Keratinocyte (primary cell): Measurements from ENCODE around the gene RFC1. TPM values are rescaled to one million over a fixed set of nuclear protein-coding genes. Genes with fewer than 3 reads are reported as not detected.

Experiments
- DNase-seq: peaks from one replicate; pipeline ENCODE4 v3.0.0-alpha.2; 2011; ENCODE audit warnings: low read depth, missing footprints, low spot score
- FAIRE-seq: peaks from 2 replicates; lab custom pipeline; 2011; peaks lifted over from hg19 to GRCh38; lab: Jason Lieb, UNC
- H2AFZ ChIP-seq: 2 replicates; pipeline ENCODE4 v1.6.0; 2012; ENCODE audit warnings: low read length, control low read depth, inconsistent platforms; ENCODE audit not compliant: control insufficient read depth
- H3K27ac ChIP-seq: 2 replicates; pipeline ENCODE4 v1.5.1; 2011; ENCODE audit warnings: low read length; ENCODE audit not compliant: control insufficient read depth, insufficient read depth
- H3K27me3 ChIP-seq: 3 replicates; pipeline ENCODE4 v1.6.0; 2011; ENCODE audit warnings: low read length; ENCODE audit not compliant: control insufficient read depth, insufficient read depth; ENCODE audit errors: extremely low read depth
- H3K36me3 ChIP-seq, 2 experiments: 2 replicates in 1 of 2; 3 replicates in 1 of 2; pipeline ENCODE4 v1.5.1; 2011; ENCODE audit warnings: low read length in 2 of 2, mild to moderate bottlenecking in 1 of 2; ENCODE audit not compliant: control insufficient read depth in 2 of 2, insufficient read depth in 2 of 2; ENCODE audit errors: extremely low read depth in 1 of 2
- H3K4me1 ChIP-seq: 3 replicates; pipeline ENCODE4 v1.5.1; 2011; ENCODE audit warnings: low read length; ENCODE audit not compliant: control insufficient read depth, insufficient read depth; ENCODE audit errors: extremely low read depth
- H3K4me2 ChIP-seq: 3 replicates; pipeline ENCODE4 v1.6.0; 2011; ENCODE audit warnings: low read depth, low read length; ENCODE audit not compliant: control insufficient read depth, insufficient read depth; ENCODE audit errors: extremely low read depth
- H3K4me3 ChIP-seq, 3 experiments: fragments of 200-600 bp in 1 of 3; sonication (generic) in 1 of 3; 2 replicates in 2 of 3; 3 replicates in 1 of 3; pipeline ENCODE4 v1.5.1; 2011 to 2016; ENCODE audit warnings: low read length in 3 of 3, mild to moderate bottlenecking in 3 of 3, control low read depth in 2 of 3, inconsistent platforms in 1 of 3, low read depth in 1 of 3, mixed read lengths in 1 of 3, mixed run types in 1 of 3, moderate library complexity in 1 of 3; ENCODE audit not compliant: control insufficient read depth in 2 of 3, insufficient read depth in 2 of 3; ENCODE audit errors: extremely low read depth in 1 of 3
- H3K79me2 ChIP-seq: 2 replicates; pipeline ENCODE4 v1.6.0; 2012; ENCODE audit warnings: low read length; ENCODE audit not compliant: control insufficient read depth, insufficient read depth
- H3K9ac ChIP-seq: 3 replicates; pipeline ENCODE4 v1.6.0; 2011; ENCODE audit warnings: low read length; ENCODE audit not compliant: control insufficient read depth, insufficient read depth; ENCODE audit errors: extremely low read depth
- H3K9me1 ChIP-seq: 3 replicates; pipeline ENCODE4 v1.6.0; 2011; ENCODE audit warnings: low read length; ENCODE audit not compliant: control insufficient read depth, insufficient read depth; ENCODE audit errors: extremely low read depth
- H3K9me3 ChIP-seq: 2 replicates; pipeline ENCODE4 v1.5.1; 2012; ENCODE audit warnings: low read depth, low read length; ENCODE audit not compliant: control insufficient read depth
- H4K20me1 ChIP-seq: 3 replicates; pipeline ENCODE4 v1.6.0; 2011; ENCODE audit warnings: low read length; ENCODE audit not compliant: control insufficient read depth, insufficient read depth; ENCODE audit errors: extremely low read depth
- CTCF ChIP-seq, 3 experiments: IDR thresholded peaks in 1 of 3; conservative IDR thresholded peaks in 1 of 3; optimal IDR thresholded peaks in 1 of 3; 2 replicates in 2 of 3; 3 replicates in 1 of 3; pipeline versions ENCODE3 to v1.5.1; 2011; ENCODE audit warnings: low read length in 3 of 3, mild to moderate bottlenecking in 3 of 3, moderate library complexity in 2 of 3, control low read depth in 1 of 3, inconsistent platforms in 1 of 3; ENCODE audit not compliant: insufficient read depth in 2 of 3; ENCODE audit errors: extremely low read depth in 1 of 3
- EZH2 ChIP-seq: IDR thresholded peaks from one replicate; pipeline ENCODE4 v1.6.1; 2012; ENCODE audit warnings: inconsistent platforms, mild to moderate bottlenecking, low read length, moderate library complexity
- dilution Hi-C: fragments of 300-500 bp; cut with MboI; formaldehyde crosslinking; loops from one replicate; pipeline ENCODE4 v1.7.0; 2020; ENCODE audit warnings: low sequenced_read_pairs; ENCODE audit not compliant: extremely low pct_ligation_motif_present
- polyA plus RNA-seq, 5 experiments: library from polyadenylated mRNA; depleted of rRNA in 3 of 5; stranded (reverse) in 3 of 5; stranded (forward) in 1 of 5; unstranded in 1 of 5; fragments of >200 nt; gene quantifications; 1 replicate in 1 of 5; 2 replicates in 3 of 5; 3 replicates in 1 of 5; pipeline versions ENCODE4 v1.2.1 to v1.2.3, GENCODE V29; 2011 to 2012; ENCODE audit warnings: missing spikeins in 2 of 5, low read depth in 1 of 5, low replicate concordance in 1 of 5

RFC1 gene
- polyA plus RNA-seq, 1 donor (not counting 4 experiments of a cell fraction or from before 2014, with no cell fraction given) = 17.4 TPM

- TF ChIP-seq EZH2 (no peak), CTCF (optimal IDR thresholded peaks at IDR 0.05 in 1 of 3, IDR thresholded peaks at IDR 0.05 in 1 of 3, conservative IDR thresholded peaks at IDR 0.05 in 1 of 3; ENCODE audit: extremely low read depth in 1 of 3, insufficient read depth in 2 of 3, low read length in 3 of 3) (no peak)
- no peak for DNase-seq
These were observed 62.3 kb downstream of the RFC1 start for GRCh38 chr4:39303871-39304270.

GRCh38 chr4:39302901-39303300 is 63.3 kb downstream of the RFC1 start:
- DNase-seq (no peak), FAIRE-seq (no peak)
- Histone ChIP-seq H3K27ac (no peak overlapping the region), H3K79me2 (no peaks in the 10 kb centered on the region), H3K4me2 (no peak overlapping the region), H3K4me3 (no peak overlapping the region), H3K9me1 (no peaks in the 10 kb centered on the region), H3K27me3 (no peaks in the 10 kb centered on the region), H4K20me1 (no peaks in the 10 kb centered on the region), H3K36me3 (peaks cover 8 to 34% of the 10 kb centered on the region in 2 experiments), H3K4me1 (no peaks in the 10 kb centered on the region), H3K9ac (no peak overlapping the region), H2AFZ (no peak overlapping the region), H3K9me3 (no peaks in the 10 kb centered on the region)
- TF ChIP-seq CTCF (optimal IDR thresholded peaks at IDR 0.05 in 1 of 3, IDR thresholded peaks at IDR 0.05 in 1 of 3, conservative IDR thresholded peaks at IDR 0.05 in 1 of 3; ENCODE audit: extremely low read depth in 1 of 3, insufficient read depth in 2 of 3, low read length in 3 of 3) (no peak), EZH2 (no peak)
- dilution Hi-C loops = no loop called here

More at GRCh38 chr4:39303871-39304270, 62.3 kb downstream of the RFC1 start:
- Histone ChIP-seq H3K4me2 (no peak overlapping the region), H3K36me3 (peaks cover 9 to 38% of the 10 kb centered on the region in 2 experiments), H3K27ac (no peak overlapping the region), H3K9ac (no peak overlapping the region), H3K9me3 (no peaks in the 10 kb centered on the region), H3K79me2 (no peaks in the 10 kb centered on the region), H3K4me3 (no peak overlapping the region), H3K4me1 (no peaks in the 10 kb centered on the region), H3K27me3 (no peaks in the 10 kb centered on the region), H3K9me1 (no peaks in the 10 kb centered on the region), H2AFZ (no peak overlapping the region), H4K20me1 (no peaks in the 10 kb centered on the region)
- dilution Hi-C loops = no loop called here
- peak; percentile 41 for FAIRE-seq
